Pancreas (tissue), 10 donors: Measurements from ENCODE around the gene KCNJ15. TPM values are rescaled to one million over a fixed set of nuclear protein-coding genes. Genes with fewer than 3 reads are reported as not detected.
"Not testable (repeated sequence)": the region's sequence is repeated elsewhere in the genome, so short reads cannot be mapped to it uniquely, and the experiment has no call there.

Experiments
- ATAC-seq, 4 donors: fragments of 200-7000 bp; cut with Tn5 transposase; one replicate each; pipeline versions ENCODE4 v1.8.0 to v1.9.1; 2020; ENCODE audit warnings: mild to moderate bottlenecking in 4 of 4, moderate library complexity in 4 of 4
- DNase-seq, 6 donors: peaks; one replicate each; pipeline ENCODE4 v3.0.0-alpha.2; 2020
- FAIRE-seq: peaks from 2 replicates; lab custom pipeline; 2012; peaks lifted over from hg19 to GRCh38; lab: Jason Lieb, UNC
- H3K27ac ChIP-seq, 4 donors: fragments of 200-600 bp; sonication (generic); 1 replicate in 3 of 4; 2 replicates in 1 of 4; pipeline versions ENCODE4 v1.5.0 to v1.8.0; 2020
- H3K27me3 ChIP-seq, 4 donors: fragments of 200-600 bp; one replicate each; pipeline ENCODE4 v1.8.0; 2021
- H3K36me3 ChIP-seq, 3 donors: fragments of 200-600 bp; sonication (generic) in 1 of 3; one replicate each; pipeline versions ENCODE4 v1.5.0 to v1.8.0; 2020 to 2021
- H3K4me1 ChIP-seq, 3 donors: fragments of 200-600 bp; one replicate each; pipeline ENCODE4 v1.8.0; 2021
- H3K4me3 ChIP-seq, 4 donors: fragments of 200-600 bp; sonication (generic) in 2 of 4; one replicate each; pipeline versions ENCODE4 v1.5.0 to v1.8.0; 2020 to 2021
- H3K9me3 ChIP-seq, 4 donors: fragments of 200-600 bp; one replicate each; pipeline ENCODE4 v1.8.0; 2021
- WGBS, 2 donors: extraction: QIAGEN DNeasy Blood & Tissue Kit; methylation state at CpG; one replicate each; pipeline ENCODE4 v1.1.7; 2013; 5-methylcytosine and 5-hydroxymethylcytosine counted together
- intact Hi-C, 3 donors: fragments of 100-400 bp; cut with DNase I; formaldehyde crosslinking; loops; one replicate each; pipeline versions ENCODE4 v1.11.1 to v1.14.2; 2022
- polyA plus RNA-seq, 2 donors: library from polyadenylated mRNA; stranded (reverse); fragments of 200-250 nt; gene quantifications; one replicate each; pipeline ENCODE4 v1.2.3, GENCODE V29; 2013
- total RNA-seq, 6 donors: library from RNA; stranded (reverse); fragmentation: NEBNext Ultra II Directional in 4 of 6; extraction: Animal tissue kit (Norgen Biotek cat#: 25700) in 4 of 6; gene quantifications; one replicate each; pipeline versions ENCODE4 v1.2.1 to v1.2.4, GENCODE V29; 2021 to 2023
- TF ChIP-seq, protein P1 (sequence below), 4 donors: fragments of 200-600 bp; sonication (generic) in 3 of 4; IDR thresholded peaks; one replicate each; pipeline versions ENCODE4 v1.5.0 to v1.8.0; 2021; ENCODE audit warnings: antibody characterized with exemption in 4 of 4
- donor health status: healthy with polysubstance abuse.
- donor health status: DM: no; HTN: no; CAD: no; lungs with moderate emphysema.
- donor health status: DM: no; HTN: no; CAD: no.
- donor health status: control.
- donor health status: control.
- donor health status: Bipolar disorder and iron deficiency.
- donor health status: DM: yes; HTN: yes; CAD: no.
- donor health status: DM: no; HTN: no; CAD: no.
- donor health status: DM: no; HTN: no; CAD: no.
- donor health status: DM: yes; HTN: yes; CAD: no.

KCNJ15 gene
- total and polyA plus RNA-seq, 8 donors: 16.9 to 48.7 (median 31.0) TPM

- WGBS, 2 donors: 72 to 76% methylated on average over 9 of the region's 9 CpGs
- no peak overlapping the region for H3K4me3 ChIP-seq
- no peaks in the 10 kb centered on the region for H3K27me3 ChIP-seq
- TF ChIP-seq, protein P1, sequence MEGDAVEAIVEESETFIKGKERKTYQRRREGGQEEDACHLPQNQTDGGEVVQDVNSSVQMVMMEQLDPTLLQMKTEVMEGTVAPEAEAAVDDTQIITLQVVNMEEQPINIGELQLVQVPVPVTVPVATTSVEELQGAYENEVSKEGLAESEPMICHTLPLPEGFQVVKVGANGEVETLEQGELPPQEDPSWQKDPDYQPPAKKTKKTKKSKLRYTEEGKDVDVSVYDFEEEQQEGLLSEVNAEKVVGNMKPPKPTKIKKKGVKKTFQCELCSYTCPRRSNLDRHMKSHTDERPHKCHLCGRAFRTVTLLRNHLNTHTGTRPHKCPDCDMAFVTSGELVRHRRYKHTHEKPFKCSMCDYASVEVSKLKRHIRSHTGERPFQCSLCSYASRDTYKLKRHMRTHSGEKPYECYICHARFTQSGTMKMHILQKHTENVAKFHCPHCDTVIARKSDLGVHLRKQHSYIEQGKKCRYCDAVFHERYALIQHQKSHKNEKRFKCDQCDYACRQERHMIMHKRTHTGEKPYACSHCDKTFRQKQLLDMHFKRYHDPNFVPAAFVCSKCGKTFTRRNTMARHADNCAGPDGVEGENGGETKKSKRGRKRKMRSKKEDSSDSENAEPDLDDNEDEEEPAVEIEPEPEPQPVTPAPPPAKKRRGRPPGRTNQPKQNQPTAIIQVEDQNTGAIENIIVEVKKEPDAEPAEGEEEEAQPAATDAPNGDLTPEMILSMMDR (IDR thresholded peaks at IDR 0.05): no peak
- no peak for FAIRE-seq
- H3K27ac ChIP-seq: no peak overlapping the region
- no peaks in the 10 kb centered on the region for H3K36me3 ChIP-seq
- DNase-seq: no peak
- ATAC-seq: peak in 2 of 4 donors; percentile 37 to 59
- H3K9me3 ChIP-seq: no peaks in the 10 kb centered on the region
- intact Hi-C loops: no loop called here
- H3K4me1 ChIP-seq: no peaks in the 10 kb centered on the region
These were observed 11.6 kb upstream of the KCNJ15 start for GRCh38 chr21:38244885-38245869.

DNA sequence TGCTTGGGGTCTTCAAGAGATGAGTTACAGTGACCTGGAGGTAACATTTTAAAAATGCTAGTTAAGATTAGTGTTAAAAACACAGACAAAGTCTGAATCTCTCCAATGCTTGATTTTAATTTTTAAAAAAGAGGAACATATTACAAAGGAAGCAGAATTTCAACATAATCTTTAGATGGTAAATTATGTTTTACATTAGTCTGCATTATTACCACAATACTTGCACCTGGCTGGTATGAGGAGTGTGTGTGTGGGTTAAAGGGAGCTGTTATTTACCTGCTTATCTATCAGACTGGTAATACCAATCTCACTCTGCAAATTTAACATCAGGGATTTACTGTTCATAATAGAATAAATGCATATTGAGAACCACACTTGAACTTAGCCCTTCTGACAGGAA lies 10.3 kb upstream of the KCNJ15 start:
- H3K36me3 ChIP-seq: no peaks in the 10 kb centered on the region
- H3K4me1 ChIP-seq: no peaks in the 10 kb centered on the region
- H3K27me3 ChIP-seq: no peaks in the 10 kb centered on the region
- no peak for ATAC-seq
- intact Hi-C loops: no loop called here
- FAIRE-seq: no peak
- H3K4me3 ChIP-seq: no peak overlapping the region
- no peak overlapping the region for H3K27ac ChIP-seq
- no peaks in the 10 kb centered on the region for H3K9me3 ChIP-seq
- DNase-seq: no peak
- TF ChIP-seq, protein P1 (IDR thresholded peaks at IDR 0.05): no peak

DNA sequence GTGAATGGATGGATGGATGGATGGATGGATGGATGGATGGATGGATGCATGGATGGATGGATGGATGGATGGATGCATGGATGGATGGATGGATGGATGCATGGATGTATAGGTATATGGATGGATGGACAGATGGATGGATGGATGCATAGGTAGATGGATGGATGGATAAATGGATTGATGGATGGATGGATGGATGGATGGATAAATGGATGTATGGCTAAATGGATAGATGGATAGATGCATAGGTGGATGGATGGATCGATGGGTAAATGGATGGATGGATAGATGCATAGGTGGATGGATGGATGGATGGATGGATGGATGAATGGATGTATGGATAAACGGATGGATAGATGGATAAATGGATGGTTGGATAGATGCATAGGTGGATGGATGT lies 9.7 kb upstream of the KCNJ15 start:
- FAIRE-seq, intact Hi-C loops, H3K36me3 ChIP-seq, H3K4me3 ChIP-seq, H3K27ac ChIP-seq, H3K9me3 ChIP-seq, H3K27me3 ChIP-seq, DNase-seq, H3K4me1 ChIP-seq, ATAC-seq: not testable (repeated sequence)
- 54 to 63% methylated on average over 2 of the region's 2 CpGs for WGBS, 2 donors

DNA sequence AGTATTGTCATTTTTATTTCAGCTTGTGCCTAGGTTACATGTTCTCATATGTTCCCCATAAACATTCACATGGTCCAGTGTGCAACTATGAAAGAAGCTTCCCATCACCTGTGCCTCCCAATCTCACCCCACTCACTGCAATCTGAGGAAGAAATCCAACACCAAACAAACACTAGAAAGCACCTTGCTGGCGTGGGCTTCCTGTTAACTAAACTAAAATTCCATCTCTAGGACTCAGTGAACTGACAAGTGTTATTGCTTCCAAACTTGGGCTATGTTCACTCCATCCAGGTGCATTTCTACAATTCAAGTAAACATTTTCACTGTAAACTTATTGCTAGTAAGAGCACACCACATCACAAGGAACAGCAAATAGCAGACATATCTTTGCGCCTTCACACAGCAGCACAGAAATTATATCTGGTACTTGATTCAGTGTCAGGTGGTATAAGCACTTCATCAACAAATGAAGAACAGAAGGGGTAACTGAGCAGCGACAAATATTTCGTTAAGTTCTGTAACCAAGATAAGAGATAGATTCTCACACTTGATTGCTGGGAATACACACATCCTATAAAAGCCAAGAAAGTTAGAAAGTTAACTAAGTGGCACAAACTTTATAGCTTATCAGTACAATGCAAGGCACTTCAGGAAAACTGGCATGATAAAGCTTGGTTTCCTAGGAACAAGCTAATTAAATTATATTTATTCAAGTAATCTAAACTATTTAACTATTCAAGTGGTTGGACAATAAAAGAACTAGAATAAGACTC lies 8.9 kb upstream of the KCNJ15 start:
- no peak overlapping the region for H3K27ac ChIP-seq
- FAIRE-seq: no peak

GRCh38 chr21:38249256-38249655 lies 7.5 kb upstream of the KCNJ15 start:
- no peak for DNase-seq
- H3K4me3 ChIP-seq: no peak overlapping the region
- H3K4me1 ChIP-seq: no peaks in the 10 kb centered on the region
- no peak for ATAC-seq
- TF ChIP-seq, protein P1 (IDR thresholded peaks at IDR 0.05): no peak
- no peak for FAIRE-seq
- 43 to 46% methylated on average over 1 of the region's 1 CpG for WGBS, 2 donors
- no peaks in the 10 kb centered on the region for H3K9me3 ChIP-seq
- no peaks in the 10 kb centered on the region for H3K27me3 ChIP-seq
- no peaks in the 10 kb centered on the region for H3K36me3 ChIP-seq
- intact Hi-C loops: no loop called here
- H3K27ac ChIP-seq: no peak overlapping the region

More for the DNA sequence above, 8.9 kb upstream of the KCNJ15 start:
- ATAC-seq (no peak), DNase-seq (no peak)
- WGBS, 2 donors: 45 to 50% methylated on average over 4 of the region's 4 CpGs
- H3K27me3 ChIP-seq: no peaks in the 10 kb centered on the region
- H3K9me3 ChIP-seq: no peaks in the 10 kb centered on the region
- H3K4me1 ChIP-seq: no peaks in the 10 kb centered on the region
- H3K36me3 ChIP-seq: no peaks in the 10 kb centered on the region
- TF ChIP-seq, protein P1 (IDR thresholded peaks at IDR 0.05): no peak
- no peak overlapping the region for H3K4me3 ChIP-seq
- intact Hi-C loops: no loop called here
